Sigmoid colon (tissue), 3 donors: ENCODE measurements around the gene HPS4.

Source experiments
- POLR2A ChIP-seq, 2 donors: fragments of 450-650 bp; IDR thresholded peaks; one replicate each; pipeline ENCODE4 v1.6.1; 2016; ENCODE audit warnings: antibody characterized with exemption in 2 of 2, mild to moderate bottlenecking in 2 of 2, moderate library complexity in 2 of 2
- TF ChIP-seq, protein P1 (sequence below), 4 experiments: fragments of 450-650 bp in 3 of 4; fragments of 200-600 bp in 1 of 4; IDR thresholded peaks; one replicate each; pipeline ENCODE4 v1.5.1; 2016 to 2019; ENCODE audit warnings: antibody characterized with exemption in 4 of 4, mild to moderate bottlenecking in 3 of 4, moderate library complexity in 2 of 4

DNA sequence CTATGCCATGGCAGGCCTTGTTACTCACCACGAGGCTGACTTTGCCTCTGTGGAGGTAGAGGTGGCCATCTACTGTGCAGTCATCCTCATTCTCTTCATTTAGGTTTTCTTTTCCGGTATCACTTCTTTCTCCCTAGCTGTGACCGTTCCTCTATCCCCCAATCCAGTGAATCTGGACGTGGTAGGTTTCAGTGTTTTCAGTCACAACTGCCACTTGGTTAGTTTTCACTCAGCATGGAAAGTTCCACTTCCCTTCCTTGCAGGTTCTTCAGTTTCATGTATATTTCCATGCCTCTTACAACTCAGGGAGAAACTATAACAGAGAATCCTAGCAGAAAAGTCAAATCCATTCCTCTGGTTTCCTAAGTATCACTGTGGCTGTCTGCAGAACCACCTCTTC lies 1.9 kb downstream of the HPS4 start:
- TF ChIP-seq, protein P1, sequence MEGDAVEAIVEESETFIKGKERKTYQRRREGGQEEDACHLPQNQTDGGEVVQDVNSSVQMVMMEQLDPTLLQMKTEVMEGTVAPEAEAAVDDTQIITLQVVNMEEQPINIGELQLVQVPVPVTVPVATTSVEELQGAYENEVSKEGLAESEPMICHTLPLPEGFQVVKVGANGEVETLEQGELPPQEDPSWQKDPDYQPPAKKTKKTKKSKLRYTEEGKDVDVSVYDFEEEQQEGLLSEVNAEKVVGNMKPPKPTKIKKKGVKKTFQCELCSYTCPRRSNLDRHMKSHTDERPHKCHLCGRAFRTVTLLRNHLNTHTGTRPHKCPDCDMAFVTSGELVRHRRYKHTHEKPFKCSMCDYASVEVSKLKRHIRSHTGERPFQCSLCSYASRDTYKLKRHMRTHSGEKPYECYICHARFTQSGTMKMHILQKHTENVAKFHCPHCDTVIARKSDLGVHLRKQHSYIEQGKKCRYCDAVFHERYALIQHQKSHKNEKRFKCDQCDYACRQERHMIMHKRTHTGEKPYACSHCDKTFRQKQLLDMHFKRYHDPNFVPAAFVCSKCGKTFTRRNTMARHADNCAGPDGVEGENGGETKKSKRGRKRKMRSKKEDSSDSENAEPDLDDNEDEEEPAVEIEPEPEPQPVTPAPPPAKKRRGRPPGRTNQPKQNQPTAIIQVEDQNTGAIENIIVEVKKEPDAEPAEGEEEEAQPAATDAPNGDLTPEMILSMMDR (IDR thresholded peaks at IDR 0.05), result no peak
- TF ChIP-seq POLR2A (IDR thresholded peaks at IDR 0.05), result no peak
